HG02798 (cell line): ENCODE results near the gene MYO15B.

ENCODE experiments used
- ATAC-seq: cut with Tn5 transposase; IDR thresholded peaks from one replicate; pipeline ENCODE4 v1.9.1; 2021; ENCODE audit warnings: mild to moderate bottlenecking; ENCODE audit not compliant: unreplicated experiment, poor library complexity

Gene MYO15B

GRCh38 chr17:75621489-75621888 lies 33.9 kb downstream of the MYO15B start:
- no peak for ATAC-seq

GRCh38 chr17:75622076-75622475 lies 34.5 kb downstream of the MYO15B start:
- no peak for ATAC-seq

DNA sequence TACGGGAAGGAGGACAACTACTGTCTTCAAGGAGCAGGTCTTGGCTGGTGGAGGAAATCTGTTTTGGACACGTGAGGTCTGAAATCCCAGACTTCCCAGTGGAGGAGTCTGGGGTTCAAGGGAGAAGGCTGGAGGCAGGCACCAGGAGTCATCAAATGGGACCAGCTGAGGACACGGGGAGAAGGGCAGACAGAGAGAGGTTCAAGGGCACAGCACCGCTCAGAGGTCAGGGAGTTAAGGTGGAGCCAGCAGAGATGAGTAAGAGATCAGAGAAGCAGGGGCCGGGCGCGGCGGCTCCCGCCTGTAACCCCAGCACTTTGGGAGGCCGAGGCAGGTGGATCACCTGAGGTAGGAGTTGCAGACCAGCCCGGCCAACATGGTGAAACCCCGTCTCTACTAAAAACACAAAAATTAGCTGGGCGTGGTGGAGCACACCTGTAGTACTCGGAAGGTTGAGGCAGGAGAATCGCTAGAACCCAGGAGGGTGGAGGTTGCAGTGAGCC lies 35.2 kb downstream of the MYO15B start:
- ATAC-seq = no peak

DNA sequence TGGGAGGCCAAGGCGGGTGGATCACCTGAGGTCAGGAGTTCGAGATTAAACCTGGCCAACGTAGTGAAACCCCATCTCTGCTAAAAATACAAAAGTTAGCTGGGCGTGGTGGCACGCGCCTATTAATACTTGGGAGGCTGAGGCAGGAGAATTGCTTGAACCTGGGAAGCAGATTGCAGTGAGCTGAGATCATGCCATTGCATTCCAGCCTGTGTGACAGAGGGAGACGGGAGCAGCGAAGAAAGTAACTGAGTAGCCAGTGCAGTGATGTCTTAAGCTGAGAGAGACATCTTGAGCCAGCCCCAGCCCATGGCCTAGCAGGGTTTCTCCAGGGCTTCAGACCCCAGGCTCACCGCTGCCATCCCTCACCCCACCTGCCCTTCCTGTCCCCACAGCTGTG lies 35.8 kb downstream of the MYO15B start:
- no peak for ATAC-seq

DNA sequence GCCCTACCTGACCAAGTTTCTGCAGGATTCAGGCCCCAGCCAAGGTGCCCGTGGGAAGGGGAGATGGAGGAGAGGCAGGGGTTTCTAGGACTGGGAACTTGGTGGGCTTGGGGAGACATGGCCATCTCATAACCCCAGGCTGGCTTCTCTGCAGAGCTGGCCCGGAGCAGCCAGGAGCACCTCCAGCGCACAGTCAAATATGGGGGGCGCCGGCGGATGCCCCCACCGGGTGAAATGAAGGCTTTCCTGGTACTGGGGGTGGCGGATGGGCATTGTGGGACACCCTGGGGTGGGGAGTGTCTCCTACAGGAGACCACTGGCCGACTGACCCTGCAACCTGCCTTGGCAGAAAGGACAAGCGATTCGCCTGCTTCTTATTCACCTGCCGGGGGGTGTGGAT lies 36.4 kb downstream of the MYO15B start:
- ATAC-seq = no peak

DNA sequence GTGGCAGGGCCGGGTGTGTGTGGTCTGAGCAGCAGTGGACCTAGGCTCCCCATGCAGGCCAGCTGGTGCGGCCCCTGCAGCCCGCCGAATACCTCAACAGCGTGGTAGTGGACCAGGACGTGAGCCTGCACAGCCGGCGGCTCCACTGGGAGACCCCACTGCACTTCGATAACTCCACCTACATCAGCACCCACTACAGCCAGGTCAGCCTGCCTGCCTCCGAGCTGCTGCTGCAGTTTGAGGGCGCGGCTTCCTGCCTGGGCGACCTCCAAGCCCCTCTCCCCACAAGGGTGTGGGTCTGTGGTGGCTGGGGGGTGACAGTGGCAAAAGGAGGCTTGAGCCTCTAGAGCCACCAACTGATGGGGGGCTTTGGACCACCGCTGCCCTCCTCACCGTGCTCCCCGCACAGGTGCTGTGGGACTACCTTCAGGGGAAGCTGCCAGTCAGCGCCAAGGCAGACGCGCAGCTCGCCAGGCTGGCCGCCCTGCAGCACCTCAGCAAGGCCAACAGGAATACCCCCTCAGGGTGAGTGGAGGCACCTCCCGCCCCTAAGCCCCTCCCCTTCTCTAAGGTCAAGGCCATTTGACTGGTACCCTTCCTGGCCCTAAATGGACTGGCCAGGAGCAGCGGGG lies 37.2 kb downstream of the MYO15B start:
- ATAC-seq = no peak

- ATAC-seq = no peak
These were observed 38.4 kb downstream of the MYO15B start for GRCh38 chr17:75625813-75626486.

GRCh38 chr17:75626496-75627038 lies 39.0 kb downstream of the MYO15B start:
- ATAC-seq = no peak

DNA sequence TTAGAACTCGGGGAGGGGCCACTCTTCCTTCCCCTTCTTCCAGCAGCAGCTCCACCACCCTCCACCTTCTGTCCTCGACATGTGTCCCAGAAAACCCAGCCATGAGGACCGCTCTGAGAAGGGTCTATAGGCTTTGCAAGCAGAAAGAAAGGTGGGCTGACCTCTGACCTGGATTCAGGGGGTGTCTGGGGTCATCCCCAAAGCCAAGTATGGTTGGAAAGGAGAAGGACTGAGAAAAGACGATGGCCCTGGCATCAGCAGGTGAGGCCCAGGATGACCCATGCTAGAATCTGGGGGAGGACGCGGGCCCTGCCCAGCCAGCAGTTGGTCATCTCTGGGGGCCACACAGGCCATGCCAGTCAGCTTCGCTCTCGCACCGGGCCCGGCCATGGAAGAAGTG lies 39.5 kb downstream of the MYO15B start:
- ATAC-seq = no peak

GRCh38 chr17:75628425-75628824 lies 40.8 kb downstream of the MYO15B start:
- no peak for ATAC-seq

DNA sequence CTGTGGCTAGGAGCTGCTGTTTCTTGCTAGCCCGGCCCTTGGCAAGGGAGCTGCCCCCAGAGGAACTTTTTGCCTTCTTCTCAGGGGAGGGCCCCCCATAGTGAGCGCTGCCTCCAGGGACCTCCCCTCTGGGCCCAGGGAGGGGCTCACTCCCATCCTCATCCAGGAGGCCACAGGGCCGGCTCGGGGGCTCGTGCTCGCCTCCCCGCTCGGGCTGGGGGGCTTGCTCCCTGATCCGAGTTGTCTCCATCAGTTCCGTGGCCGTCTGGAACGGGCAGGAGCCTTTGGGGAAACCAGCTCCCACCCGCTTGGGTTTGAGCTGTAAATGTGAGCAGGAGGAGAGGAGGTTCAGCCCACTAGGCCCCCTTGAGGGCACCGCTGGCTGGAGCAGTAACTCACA lies 41.6 kb downstream of the MYO15B start:
- ATAC-seq = no peak

DNA sequence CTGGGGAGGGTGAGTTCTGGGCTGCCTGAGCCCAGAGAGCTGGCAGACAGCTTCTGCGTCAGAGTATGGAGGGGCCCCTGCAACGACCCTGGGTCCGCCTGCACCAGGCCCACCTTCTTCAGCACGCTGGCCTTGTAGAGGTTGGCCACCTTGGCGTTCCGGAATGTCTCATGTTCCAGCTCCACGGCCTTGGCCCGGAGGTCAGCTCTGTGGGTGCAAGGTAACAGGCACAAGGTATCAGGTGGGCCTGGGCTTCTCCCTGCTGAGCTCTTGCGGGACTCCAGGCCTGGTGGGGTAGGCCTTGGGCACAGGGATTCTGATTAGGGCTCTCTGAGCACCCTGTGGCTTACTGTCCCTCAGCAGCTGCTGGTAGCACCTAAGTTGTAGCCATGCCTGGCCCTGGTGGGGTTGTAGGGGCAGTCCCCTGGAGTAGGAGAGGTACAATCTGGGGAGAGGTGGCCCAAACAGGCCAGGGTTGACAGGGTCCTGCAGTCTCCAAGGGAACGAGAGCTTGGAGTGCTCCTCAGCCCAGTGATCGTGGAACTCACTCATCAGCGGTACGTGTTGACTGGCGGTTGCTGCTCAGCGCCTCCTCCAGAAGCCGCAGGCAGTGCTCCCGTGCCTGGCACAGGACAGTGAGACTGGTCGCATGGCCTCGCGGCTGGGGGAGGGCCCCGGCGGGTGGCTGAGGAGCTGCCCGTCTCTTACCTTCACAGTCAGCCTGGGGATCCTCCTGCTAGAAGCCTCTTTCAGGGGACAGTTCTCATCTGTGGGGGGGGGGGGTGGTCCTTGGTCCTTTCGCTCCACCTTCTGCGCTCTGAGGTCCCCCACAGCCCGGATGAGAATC lies 42.7 kb downstream of the MYO15B start:
- no peak for ATAC-seq

DNA sequence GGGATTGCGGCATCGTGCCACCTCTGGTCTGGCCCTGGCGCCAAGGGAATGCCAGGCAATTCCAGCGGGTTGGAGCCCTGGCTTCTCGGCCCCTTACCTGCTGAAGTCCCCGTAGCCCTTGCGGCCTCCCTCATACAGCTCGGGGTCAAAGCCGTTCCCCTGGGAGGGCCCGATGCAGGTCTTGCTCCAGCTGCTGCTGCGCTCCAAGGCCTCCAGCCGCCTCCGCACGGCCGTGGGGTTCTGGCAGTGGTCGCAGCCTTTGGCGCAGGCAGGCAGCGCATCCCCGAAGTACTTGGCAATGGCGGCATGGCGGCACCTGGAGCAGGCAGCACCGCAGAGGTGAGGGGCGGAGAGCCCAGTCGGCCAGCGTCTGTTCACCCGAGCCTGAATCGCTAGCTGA lies 43.8 kb downstream of the MYO15B start:
- ATAC-seq = no peak

DNA sequence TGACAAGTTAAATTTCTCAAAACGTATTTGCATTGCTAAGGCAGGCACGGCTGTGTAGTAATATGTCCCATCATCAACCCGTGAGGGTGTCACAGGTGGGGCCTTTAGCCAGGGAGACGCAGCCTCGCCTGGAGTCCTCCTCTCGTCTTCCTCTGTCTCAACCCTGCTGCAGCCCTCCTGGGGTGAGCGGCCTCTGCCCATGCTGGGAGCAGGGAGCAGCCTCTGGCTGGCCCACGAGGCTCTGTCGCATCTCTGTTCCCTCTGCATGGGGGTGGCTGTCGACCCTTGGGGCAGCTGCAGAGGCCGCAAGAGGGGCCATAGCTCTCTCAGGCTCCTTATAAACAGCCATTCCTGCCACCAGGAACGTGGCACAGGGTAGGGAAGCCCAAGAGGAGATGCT lies 44.8 kb downstream of the MYO15B start:
- ATAC-seq = no peak

- peak; percentile 65 for ATAC-seq
These were observed 45.4 kb downstream of the MYO15B start, which contains the start of gene SMIM5 for GRCh38 chr17:75632863-75633485. Gene SMIM5, plus strand, starts transcription at chr17:75633434. Its CDS starts 6,768 bp downstream, at chr17:75640202.

DNA sequence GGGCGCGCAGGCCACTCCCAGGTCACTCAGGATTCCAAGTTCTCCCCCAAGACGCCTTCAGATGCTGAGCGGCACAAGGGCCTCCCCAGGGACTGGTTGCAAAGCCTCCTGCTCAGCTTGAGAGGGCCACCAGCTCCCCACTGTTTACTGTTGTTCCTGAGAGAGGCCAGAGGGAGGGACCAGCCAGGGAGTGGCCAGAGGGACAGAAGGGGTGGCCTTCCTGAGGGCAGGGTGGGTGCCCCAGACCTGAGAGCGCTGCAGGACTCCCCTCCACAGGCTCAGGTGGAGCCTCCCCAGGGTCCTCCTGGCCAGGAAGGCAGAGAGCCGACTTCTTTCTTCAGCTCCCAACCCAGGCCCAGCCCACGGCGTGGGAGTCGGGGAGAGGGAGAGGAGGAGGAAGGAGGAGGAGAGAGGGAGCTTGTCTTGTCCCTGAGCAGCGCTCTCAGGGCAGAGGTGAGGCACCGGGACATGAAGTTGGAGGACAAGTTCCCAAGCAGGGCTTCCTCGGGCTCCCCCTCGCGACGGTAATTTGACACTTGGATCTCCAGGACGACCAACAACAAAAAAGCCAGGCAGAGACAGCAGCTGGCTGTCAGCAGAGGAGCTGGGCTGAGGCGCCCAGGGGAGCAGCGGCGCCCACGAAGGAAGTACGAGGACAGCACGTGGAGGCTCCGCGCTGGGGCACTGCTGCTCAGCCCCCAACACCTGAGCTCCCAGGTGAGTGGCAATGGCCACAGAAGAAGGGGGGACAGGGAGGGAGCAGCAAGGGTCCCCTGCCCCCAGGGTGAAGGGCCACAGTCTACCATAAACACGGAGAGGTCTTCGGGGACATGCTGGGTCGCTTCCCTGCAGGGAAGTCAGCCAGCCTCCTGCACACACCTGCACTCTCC lies 46.1 kb downstream of the MYO15B start:
- ATAC-seq = no peak

- no peak for ATAC-seq
These were observed 46.8 kb downstream of the MYO15B start for GRCh38 chr17:75634376-75634740.

DNA sequence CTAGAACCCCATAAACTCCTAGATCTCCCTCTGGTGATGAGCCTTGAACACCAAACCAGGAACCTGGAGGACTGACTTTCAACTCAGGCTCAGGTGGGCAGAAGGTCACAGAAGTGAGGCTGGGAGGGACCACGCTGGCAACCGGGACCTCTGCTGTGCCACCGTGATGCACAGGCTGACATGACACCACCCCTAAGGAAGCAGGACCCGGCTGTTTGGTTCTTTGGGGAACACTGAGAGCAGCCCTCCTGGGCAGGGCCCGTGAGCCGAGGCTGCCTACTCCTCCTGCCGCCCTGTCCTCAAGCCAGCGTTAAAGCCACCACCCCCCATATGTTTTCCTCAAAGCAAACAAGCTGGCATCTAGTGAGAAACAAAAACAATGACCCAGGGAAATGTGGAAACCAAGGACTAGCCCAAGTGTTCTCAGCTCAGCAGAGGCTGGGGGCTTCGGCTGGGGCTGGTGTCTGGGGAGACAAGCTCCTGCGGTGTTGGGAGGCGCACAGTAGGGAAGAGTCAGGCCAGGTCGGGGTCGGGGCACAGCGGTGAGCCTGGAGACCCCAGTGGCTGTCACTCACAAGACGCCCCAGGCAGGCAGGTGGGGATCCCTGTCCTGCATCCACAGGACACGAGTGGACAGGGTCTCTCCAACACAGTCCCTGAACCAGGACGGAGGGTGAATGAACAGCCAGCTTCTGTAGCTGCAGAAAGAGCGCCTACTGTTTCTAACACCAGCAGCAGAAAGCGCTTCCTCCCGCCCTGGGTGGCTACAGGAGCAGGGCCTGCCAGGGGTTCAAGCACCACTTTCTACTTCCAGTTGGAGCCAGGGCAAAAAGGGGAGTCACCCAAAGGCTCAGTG lies 47.4 kb downstream of the MYO15B start:
- ATAC-seq = no peak
